ENCODE data around the gene CTNNA2. TPM values are rescaled to one million over a fixed set of nuclear protein-coding genes. Genes with fewer than 3 reads are reported as not detected.

Gene CTNNA2
- total and polyA plus RNA-seq, 4 donors = 0.01 to 0.37 TPM; not detected in 2

DNA sequence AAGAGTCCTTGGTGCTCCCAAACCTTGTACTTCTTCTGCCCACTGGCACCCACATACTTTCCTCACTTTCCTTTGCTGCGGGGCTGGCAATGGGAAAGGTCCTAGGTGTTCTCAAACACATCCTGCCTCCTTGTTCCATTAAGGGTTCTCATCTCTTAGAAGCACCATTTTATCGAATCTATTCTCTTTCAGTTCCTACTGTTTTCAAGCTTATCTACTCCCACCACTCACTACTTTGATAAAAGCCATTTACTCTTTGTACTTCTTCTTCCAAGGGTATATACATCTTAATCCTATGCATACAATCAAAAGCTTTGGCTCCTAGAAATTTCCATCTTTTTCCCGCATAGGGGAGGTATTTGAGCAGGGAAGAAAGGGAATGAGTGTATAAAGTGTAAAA, 868.8 kb downstream of the CTNNA2 start:
- 77 to 79% methylated on average over 3 of the region's 3 CpGs for WGBS, 2 donors
- H3K27ac ChIP-seq (ENCODE audit: low read depth in 1 of 2, low read length in 1 of 2) = no peak overlapping the region
- TF ChIP-seq, protein P1, sequence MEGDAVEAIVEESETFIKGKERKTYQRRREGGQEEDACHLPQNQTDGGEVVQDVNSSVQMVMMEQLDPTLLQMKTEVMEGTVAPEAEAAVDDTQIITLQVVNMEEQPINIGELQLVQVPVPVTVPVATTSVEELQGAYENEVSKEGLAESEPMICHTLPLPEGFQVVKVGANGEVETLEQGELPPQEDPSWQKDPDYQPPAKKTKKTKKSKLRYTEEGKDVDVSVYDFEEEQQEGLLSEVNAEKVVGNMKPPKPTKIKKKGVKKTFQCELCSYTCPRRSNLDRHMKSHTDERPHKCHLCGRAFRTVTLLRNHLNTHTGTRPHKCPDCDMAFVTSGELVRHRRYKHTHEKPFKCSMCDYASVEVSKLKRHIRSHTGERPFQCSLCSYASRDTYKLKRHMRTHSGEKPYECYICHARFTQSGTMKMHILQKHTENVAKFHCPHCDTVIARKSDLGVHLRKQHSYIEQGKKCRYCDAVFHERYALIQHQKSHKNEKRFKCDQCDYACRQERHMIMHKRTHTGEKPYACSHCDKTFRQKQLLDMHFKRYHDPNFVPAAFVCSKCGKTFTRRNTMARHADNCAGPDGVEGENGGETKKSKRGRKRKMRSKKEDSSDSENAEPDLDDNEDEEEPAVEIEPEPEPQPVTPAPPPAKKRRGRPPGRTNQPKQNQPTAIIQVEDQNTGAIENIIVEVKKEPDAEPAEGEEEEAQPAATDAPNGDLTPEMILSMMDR (IDR thresholded peaks at IDR 0.05; ENCODE audit: control extremely low read depth, extremely low read depth) = no peak
- no peak overlapping the region for H3K9ac ChIP-seq (ENCODE audit: insufficient read depth in 1 of 2, low read length in 2 of 2)
- no peaks in the 10 kb centered on the region for H3K36me3 ChIP-seq (ENCODE audit: control insufficient read depth in 4 of 4, insufficient read depth in 4 of 4, low read length in 4 of 4)
- DNase-seq (no peak), ATAC-seq (ENCODE audit: insufficient read depth, low FRiP score) (no peak)
- no peaks in the 10 kb centered on the region for H3K27me3 ChIP-seq (ENCODE audit: control insufficient read depth in 3 of 3, insufficient read depth in 3 of 3, low read length in 2 of 3)
- H3K9me3 ChIP-seq (ENCODE audit: control insufficient read depth in 4 of 4, insufficient read depth in 3 of 4, low read length in 3 of 4) = peaks cover 0 to 6% (median 1%) of the 10 kb centered on the region in 4 donors
- no peak overlapping the region for H3K4me3 ChIP-seq
- no peaks in the 10 kb centered on the region for H3K4me1 ChIP-seq (ENCODE audit: control insufficient read depth in 5 of 5, insufficient read depth in 5 of 5, low read length in 5 of 5)

DNA sequence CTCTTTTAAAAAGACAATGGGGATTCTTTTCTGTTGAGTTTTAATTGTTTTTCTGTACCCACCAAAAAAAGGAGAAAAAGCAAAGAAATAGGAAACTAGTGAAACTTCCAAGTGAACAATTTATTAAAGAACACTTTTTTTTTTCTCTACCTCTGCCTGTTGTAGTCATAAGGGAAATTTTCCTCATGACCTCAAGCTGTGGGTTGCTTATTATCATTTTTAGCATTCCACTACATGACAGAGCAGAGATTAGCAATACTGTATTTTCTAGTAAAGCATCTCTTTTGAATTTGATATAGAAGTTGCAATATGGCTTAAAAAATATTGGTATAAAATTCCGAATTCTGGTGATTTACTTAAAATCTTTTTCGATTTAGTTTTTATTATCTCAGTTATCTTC, 879.6 kb downstream of the CTNNA2 start:
- Histone ChIP-seq H3K36me3 (ENCODE audit: control insufficient read depth in 4 of 4, insufficient read depth in 4 of 4, low read length in 4 of 4) (no peaks in the 10 kb centered on the region), H3K27me3 (ENCODE audit: control insufficient read depth in 3 of 3, insufficient read depth in 3 of 3, low read length in 2 of 3) (no peaks in the 10 kb centered on the region), H3K4me3 (no peak overlapping the region), H3K27ac (ENCODE audit: low read depth in 1 of 2, low read length in 1 of 2) (no peak overlapping the region), H3K4me1 (ENCODE audit: control insufficient read depth in 5 of 5, insufficient read depth in 5 of 5, low read length in 5 of 5) (no peaks in the 10 kb centered on the region), H3K9ac (ENCODE audit: insufficient read depth in 1 of 2, low read length in 2 of 2) (no peak overlapping the region), H3K9me3 (ENCODE audit: control insufficient read depth in 4 of 4, insufficient read depth in 3 of 4, low read length in 3 of 4) (peaks cover 0 to 2% (median 0%) of the 10 kb centered on the region in 4 donors)
- no peak for ATAC-seq (ENCODE audit: insufficient read depth, low FRiP score)
- TF ChIP-seq, protein P1 (IDR thresholded peaks at IDR 0.05; ENCODE audit: control extremely low read depth, extremely low read depth) = no peak
- DNase-seq = no peak
- WGBS, 2 donors = 84 to 87% methylated on average over 2 of the region's 2 CpGs

DNA sequence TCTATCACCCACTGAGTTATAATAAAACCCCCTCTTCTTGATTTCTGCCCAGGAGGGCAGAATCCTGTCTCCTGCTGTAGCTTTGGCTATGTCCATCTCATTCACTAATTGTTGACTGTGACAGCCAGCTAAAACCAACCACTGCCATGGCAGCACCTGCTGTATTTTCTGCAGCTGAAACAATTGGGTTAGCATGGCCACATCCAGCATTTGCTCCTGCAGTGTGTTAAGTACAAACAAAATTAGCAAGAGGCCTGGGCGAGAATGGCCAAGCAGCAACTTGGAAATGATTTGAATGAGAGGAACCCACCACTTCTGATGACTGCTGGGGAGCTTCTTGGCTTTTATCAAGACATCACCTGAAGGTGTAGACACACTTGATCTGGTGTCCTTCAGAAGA, 881.1 kb downstream of the CTNNA2 start:
- DNase-seq = no peak
- Histone ChIP-seq H3K4me3 (no peak overlapping the region), H3K27ac (ENCODE audit: low read depth in 1 of 2, low read length in 1 of 2) (no peak overlapping the region), H3K36me3 (ENCODE audit: control insufficient read depth in 4 of 4, insufficient read depth in 4 of 4, low read length in 4 of 4) (no peaks in the 10 kb centered on the region), H3K9me3 (ENCODE audit: control insufficient read depth in 4 of 4, insufficient read depth in 3 of 4, low read length in 3 of 4) (peaks cover 0 to 2% (median 0%) of the 10 kb centered on the region in 4 donors), H3K9ac (ENCODE audit: insufficient read depth in 1 of 2, low read length in 2 of 2) (no peak overlapping the region), H3K27me3 (ENCODE audit: control insufficient read depth in 3 of 3, insufficient read depth in 3 of 3, low read length in 2 of 3) (no peaks in the 10 kb centered on the region), H3K4me1 (ENCODE audit: control insufficient read depth in 5 of 5, insufficient read depth in 5 of 5, low read length in 5 of 5) (no peaks in the 10 kb centered on the region)
- 87 to 92% methylated on average over 1 of the region's 1 CpG for WGBS, 2 donors
- no peak for ATAC-seq (ENCODE audit: insufficient read depth, low FRiP score)
- TF ChIP-seq, protein P1 (IDR thresholded peaks at IDR 0.05; ENCODE audit: control extremely low read depth, extremely low read depth) = no peak

DNA sequence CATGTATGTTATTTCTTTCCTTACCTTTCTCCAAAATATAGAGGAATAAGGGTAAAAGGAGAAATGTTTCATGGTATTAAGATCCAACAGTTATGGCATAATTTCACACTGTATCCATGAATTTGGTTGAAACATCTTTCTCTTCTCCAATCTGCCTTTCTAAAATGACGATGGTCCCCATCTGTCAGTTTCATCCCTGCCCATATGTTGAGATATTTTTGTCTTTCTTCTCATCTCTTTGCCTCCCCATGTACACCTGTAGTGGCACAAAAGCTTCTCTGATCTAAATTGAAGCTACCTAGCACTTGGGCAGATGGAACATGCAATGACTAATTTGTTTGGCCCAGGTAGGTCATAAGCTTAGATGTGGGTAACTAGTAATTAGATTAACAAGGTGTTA, 882.4 kb downstream of the CTNNA2 start:
- H3K36me3 ChIP-seq (ENCODE audit: control insufficient read depth in 4 of 4, insufficient read depth in 4 of 4, low read length in 4 of 4) = no peaks in the 10 kb centered on the region
- no peak overlapping the region for H3K27ac ChIP-seq (ENCODE audit: low read depth in 1 of 2, low read length in 1 of 2)
- H3K4me3 ChIP-seq = no peak overlapping the region
- no peaks in the 10 kb centered on the region for H3K4me1 ChIP-seq (ENCODE audit: control insufficient read depth in 5 of 5, insufficient read depth in 5 of 5, low read length in 5 of 5)
- no peaks in the 10 kb centered on the region for H3K27me3 ChIP-seq (ENCODE audit: control insufficient read depth in 3 of 3, insufficient read depth in 3 of 3, low read length in 2 of 3)
- TF ChIP-seq, protein P1 (IDR thresholded peaks at IDR 0.05; ENCODE audit: control extremely low read depth, extremely low read depth) = no peak
- WGBS, 2 donors = 89 to 90% methylated on average over 1 of the region's 1 CpG
- no peak for ATAC-seq (ENCODE audit: insufficient read depth, low FRiP score)
- peaks cover 0 to 2% (median 0%) of the 10 kb centered on the region in 4 donors for H3K9me3 ChIP-seq (ENCODE audit: control insufficient read depth in 4 of 4, insufficient read depth in 3 of 4, low read length in 3 of 4)
- DNase-seq = no peak
- no peak overlapping the region for H3K9ac ChIP-seq (ENCODE audit: insufficient read depth in 1 of 2, low read length in 2 of 2)
